Fibroblast of lung (primary cell): ENCODE results near the gene KLHL33. TPM values are rescaled to one million over a fixed set of nuclear protein-coding genes. Genes with fewer than 3 reads are reported as not detected.

Source experiments
- DNase-seq, 2 donors: peaks; one replicate each; pipeline versions ENCODE4 v3.0.0 to v3.0.0-alpha.2; 2010; ENCODE audit warnings: low read depth in 2 of 2
- H2AFZ ChIP-seq: 2 replicates; pipeline ENCODE4 v1.5.1; 2012; ENCODE audit warnings: low read length, control low read depth, inconsistent platforms
- H3K27ac ChIP-seq: 2 replicates; pipeline ENCODE4 v1.5.1; 2011; ENCODE audit warnings: low read length, control low read depth; ENCODE audit not compliant: insufficient read depth
- H3K27me3 ChIP-seq: 2 replicates; pipeline ENCODE4 v1.5.1; 2011; ENCODE audit warnings: mild to moderate bottlenecking, low read length; ENCODE audit not compliant: control insufficient read depth, insufficient read depth
- H3K36me3 ChIP-seq: 2 replicates; pipeline ENCODE4 v1.5.1; 2011; ENCODE audit warnings: low read length; ENCODE audit not compliant: control insufficient read depth, insufficient read depth
- H3K4me1 ChIP-seq: 2 replicates; pipeline ENCODE4 v1.5.1; 2011; ENCODE audit warnings: low read length; ENCODE audit not compliant: control insufficient read depth, insufficient read depth; ENCODE audit errors: extremely low read depth
- H3K4me2 ChIP-seq: 2 replicates; pipeline ENCODE4 v1.5.1; 2011; ENCODE audit warnings: low read length, control low read depth; ENCODE audit not compliant: insufficient read depth; ENCODE audit errors: extremely low read depth
- H3K4me3 ChIP-seq, 4 experiments: fragments of 200-600 bp in 1 of 4; sonication (generic) in 1 of 4; replicated peaks in 1 of 4; 2 replicates each; pipeline ENCODE4 v1.5.1; 2011 to 2016; ENCODE audit warnings: low read length in 4 of 4, low read depth in 3 of 4, mild to moderate bottlenecking in 3 of 4, control low read depth in 2 of 4, inconsistent platforms in 1 of 4, mixed read lengths in 1 of 4; ENCODE audit not compliant: insufficient read depth in 1 of 4; ENCODE audit errors: control extremely low read depth in 1 of 4
- H3K79me2 ChIP-seq: 2 replicates; pipeline ENCODE4 v1.5.1; 2012; ENCODE audit warnings: mild to moderate bottlenecking, low read length, inconsistent platforms; ENCODE audit not compliant: control insufficient read depth, insufficient read depth
- H3K9ac ChIP-seq: 2 replicates; pipeline ENCODE4 v1.5.1; 2011; ENCODE audit warnings: mild to moderate bottlenecking, low read length, control low read depth; ENCODE audit not compliant: insufficient read depth
- H3K9me3 ChIP-seq: 2 replicates; pipeline ENCODE4 v1.5.1; 2012; ENCODE audit warnings: low read depth, low read length; ENCODE audit not compliant: control insufficient read depth, insufficient read depth
- H4K20me1 ChIP-seq: 2 replicates; pipeline ENCODE4 v1.5.1; 2011; ENCODE audit warnings: low read length; ENCODE audit not compliant: control insufficient read depth, insufficient read depth; ENCODE audit errors: extremely low read depth
- CTCF ChIP-seq, 2 donors: IDR thresholded peaks in 1 of 2; conservative IDR thresholded peaks in 1 of 2; 1 replicate in 1 of 2; 2 replicates in 1 of 2; pipeline ENCODE4 v1.5.1; 2011 to 2012; ENCODE audit warnings: low read length in 2 of 2, control low read depth in 1 of 2, inconsistent platforms in 1 of 2, low read depth in 1 of 2, mild to moderate bottlenecking in 1 of 2
- EZH2 ChIP-seq: IDR thresholded peaks from 2 replicates; pipeline ENCODE4 v1.5.1; 2012; ENCODE audit warnings: low read length, control low read depth, mild to moderate bottlenecking; ENCODE audit errors: missing control alignments
- polyA plus RNA-seq, 2 donors: library from polyadenylated mRNA; depleted of rRNA in 1 of 2; stranded (reverse) in 1 of 2; unstranded in 1 of 2; fragments of >200 nt; gene quantifications; 2 replicates each; pipeline ENCODE4 v1.2.1, GENCODE V29; 2011 to 2012; ENCODE audit warnings: missing spikeins in 1 of 2
- total RNA-seq: library from RNA; depleted of rRNA; stranded (reverse); fragments of >200 nt; gene quantifications from 2 replicates; pipeline ENCODE4 v1.2.1, GENCODE V29; 2014

KLHL33 gene
- total and polyA plus RNA-seq, 2 donors (not counting 1 experiment from before 2014, with no cell fraction given), result 0.17 to 1.5 TPM

- H3K4me2 ChIP-seq, result no peak overlapping the region
- no peak overlapping the region for H2AFZ ChIP-seq
- H3K36me3 ChIP-seq, result peaks cover 26% of the 10 kb centered on the region
- no peak overlapping the region for H3K27ac ChIP-seq
- no peaks in the 10 kb centered on the region for H3K79me2 ChIP-seq
- H3K27me3 ChIP-seq, result no peaks in the 10 kb centered on the region
- H3K4me1 ChIP-seq, result no peaks in the 10 kb centered on the region
- no peak overlapping the region for H3K9ac ChIP-seq
- no peaks in the 10 kb centered on the region for H4K20me1 ChIP-seq
- TF ChIP-seq EZH2, result no peak
- no peak for TF ChIP-seq CTCF (conservative IDR thresholded peaks at IDR 0.05 in 1 of 2, IDR thresholded peaks at IDR 0.05 in 1 of 2; ENCODE audit: low read depth in 1 of 2, low read length in 2 of 2)
- no peaks in the 10 kb centered on the region for H3K9me3 ChIP-seq
- no peak overlapping the region for H3K4me3 ChIP-seq
- no peak for DNase-seq
Measured at GRCh38 chr14:20387576-20387975, 48.4 kb downstream of the KLHL33 start.

- Histone ChIP-seq H3K27ac (no peak overlapping the region), H2AFZ (no peak overlapping the region), H3K4me1 (no peaks in the 10 kb centered on the region), H4K20me1 (no peaks in the 10 kb centered on the region), H3K27me3 (no peaks in the 10 kb centered on the region), H3K36me3 (peaks cover 25% of the 10 kb centered on the region), H3K9me3 (no peaks in the 10 kb centered on the region), H3K9ac (no peak overlapping the region), H3K4me3 (no peak overlapping the region), H3K4me2 (no peak overlapping the region), H3K79me2 (no peaks in the 10 kb centered on the region)
- TF ChIP-seq CTCF (conservative IDR thresholded peaks at IDR 0.05 in 1 of 2, IDR thresholded peaks at IDR 0.05 in 1 of 2; ENCODE audit: low read depth in 1 of 2, low read length in 2 of 2) (no peak), EZH2 (no peak)
- no peak for DNase-seq
Measured at GRCh38 chr14:20386276-20386855, 49.6 kb downstream of the KLHL33 start.

- TF ChIP-seq CTCF (conservative IDR thresholded peaks at IDR 0.05 in 1 of 2, IDR thresholded peaks at IDR 0.05 in 1 of 2; ENCODE audit: low read depth in 1 of 2, low read length in 2 of 2), result no peak
- TF ChIP-seq EZH2, result no peak
- Histone ChIP-seq H3K79me2 (no peaks in the 10 kb centered on the region), H3K27me3 (no peaks in the 10 kb centered on the region), H3K27ac (no peak overlapping the region), H3K36me3 (peaks cover 30% of the 10 kb centered on the region), H3K9ac (no peak overlapping the region), H4K20me1 (no peaks in the 10 kb centered on the region), H3K4me1 (no peaks in the 10 kb centered on the region), H3K4me2 (no peak overlapping the region), H2AFZ (no peak overlapping the region), H3K4me3 (no peak overlapping the region), H3K9me3 (no peaks in the 10 kb centered on the region)
- DNase-seq, result no peak
Measured at GRCh38 chr14:20384886-20385285, 51.1 kb downstream of the KLHL33 start.
